ENCODE data around the gene SMIM11. TPM values are rescaled to one million over a fixed set of nuclear protein-coding genes. Genes with fewer than 3 reads are reported as not detected.
A peak's percentile ranks its signal among the peaks of the same experiment; 100 is the strongest.

SMIM11 gene
- total and polyA plus RNA-seq, 2 of the 4 experiments (the other 2 are of a cell fraction) = 3.6 to 8.8 TPM

DNA sequence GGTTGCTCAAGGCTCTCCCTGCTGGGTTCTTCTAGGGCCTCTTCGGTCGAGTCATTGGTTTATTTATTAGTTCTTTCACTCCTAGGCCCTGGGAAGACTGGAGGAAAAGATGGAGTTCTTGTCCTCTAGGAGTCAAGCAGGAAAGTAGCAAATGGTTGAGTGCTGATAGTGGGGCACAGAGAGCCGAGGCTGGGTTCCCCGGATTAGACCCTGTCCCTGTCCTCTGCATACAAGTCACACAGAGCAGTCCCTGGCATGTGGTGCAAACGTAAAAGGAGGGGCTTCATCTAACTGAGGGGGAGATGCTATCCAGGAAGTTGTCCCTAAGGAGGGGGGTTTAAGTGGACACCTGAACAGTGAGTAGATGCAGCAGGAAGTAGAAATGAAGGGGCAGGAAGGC, 30.7 kb upstream of the SMIM11 start:
- WGBS, 2 experiments (ENCODE audit: extremely low coverage in 2 of 2, insufficient read length in 1 of 2) = 80% methylated on average over 2 of the region's 5 CpGs; no CpG with 5 or more reads in 1 of the 2 experiments
- Histone ChIP-seq H3K4me1 (ENCODE audit: control insufficient read depth, insufficient read depth, low read length) (peaks cover 24% of the 10 kb centered on the region), H3K36me3 (ENCODE audit: control insufficient read depth, insufficient read depth, low read length) (no peaks in the 10 kb centered on the region), H4K20me1 (ENCODE audit: insufficient read depth, low read length) (no peaks in the 10 kb centered on the region), H2BK5ac (ENCODE audit: low read depth, low read length, poor library complexity, severe bottlenecking) (peak overlapping the region; percentile 71), H3K56ac (ENCODE audit: extremely low read depth, insufficient read depth, low read length) (no peak overlapping the region), H2BK120ac (ENCODE audit: low read depth, low read length) (peak overlapping the region; percentile 97), H4K5ac (ENCODE audit: low read depth, low read length) (peak overlapping the region; percentile 52), H2BK20ac (ENCODE audit: low read depth, low read length) (peak overlapping the region; percentile 95), H2AK5ac (ENCODE audit: low read depth, low read length) (peak overlapping the region; percentile 89; the same call in 1 of the 2 replicates), H3K14ac (replicated peaks; ENCODE audit: low read depth, low read length) (peak overlapping the region; percentile 96), H3K9ac (ENCODE audit: low read depth, low read length) (no peak overlapping the region), H3K4me2 (ENCODE audit: low read depth, low read length) (no peak overlapping the region), H3K18ac (ENCODE audit: low read depth, low read length) (peak overlapping the region; percentile 78), H2AFZ (replicated peaks; ENCODE audit: low read length, poor library complexity) (no peak overlapping the region), H3K4ac (ENCODE audit: low read depth, low read length) (peak overlapping the region; percentile 93), H3K9me3 (ENCODE audit: control insufficient read depth, insufficient read depth, low read length) (no peaks in the 10 kb centered on the region), H3K4me3 (ENCODE audit: insufficient read depth, low read depth, low read length) (no peak overlapping the region), H2AK9ac (replicated peaks; ENCODE audit: low read depth, low read length, poor library complexity) (peak overlapping the region; percentile 83), H2BK15ac (ENCODE audit: low read depth, low read length) (peak overlapping the region; percentile 91; the same call in 2 of the 3 replicates), H4K8ac (ENCODE audit: low read depth in 2 of 2, low read length in 2 of 2) (peak overlapping the region; percentile 23 to 56; a peak in 2 of 4 replicates), H3K27ac (ENCODE audit: insufficient read depth, low read length) (peak overlapping the region; percentile 59; the same call in 1 of the 2 replicates), H4K91ac (ENCODE audit: insufficient read depth, low read depth, low read length) (peak overlapping the region; percentile 90), H3K79me1 (ENCODE audit: low read depth in 1 of 2, low read length in 2 of 2) (0 out of 4 replicates have a peak, but pooled peaks cover 0 to 4% of the 10 kb centered on the region in 2 experiments), H3K27me3 (ENCODE audit: control insufficient read depth, insufficient read depth, low read length) (peaks cover 2% of the 10 kb centered on the region; the same call in 1 of the 2 replicates), H3K9me1 (ENCODE audit: insufficient read depth, low read length) (peaks cover 13% of the 10 kb centered on the region), H3K23ac (ENCODE audit: low read depth, low read length) (0 out of 2 replicates have a peak overlapping the region, but pooled peaks have one; percentile 92)
- ATAC-seq (ENCODE audit: low read depth) = 0 out of 2 replicates have a peak, but pooled peaks have one; percentile 16
- dilution Hi-C loops (cut with HindIII; ENCODE audit: low sequenced_read_pairs, unreplicated experiment) (no loop called here), intact Hi-C loops (cut with micrococcal nuclease) (no loop called here), in situ Hi-C loops (cut with MboI; ENCODE audit: low sequenced_read_pairs) (no loop called here)
- peak; percentile 49 for DNase-seq
- ChIA-PET CTCF (no interaction called here), POLR2A (ENCODE audit: unreplicated experiment) (no interaction called here)
- no TSS peak for BruUV-seq (replicated peaks)
- TF ChIP-seq MXI1 (IDR thresholded peaks at IDR 0.05; ENCODE audit: borderline replicate concordance, low read depth, low read length) = no peak
- TF ChIP-seq, protein P1, sequence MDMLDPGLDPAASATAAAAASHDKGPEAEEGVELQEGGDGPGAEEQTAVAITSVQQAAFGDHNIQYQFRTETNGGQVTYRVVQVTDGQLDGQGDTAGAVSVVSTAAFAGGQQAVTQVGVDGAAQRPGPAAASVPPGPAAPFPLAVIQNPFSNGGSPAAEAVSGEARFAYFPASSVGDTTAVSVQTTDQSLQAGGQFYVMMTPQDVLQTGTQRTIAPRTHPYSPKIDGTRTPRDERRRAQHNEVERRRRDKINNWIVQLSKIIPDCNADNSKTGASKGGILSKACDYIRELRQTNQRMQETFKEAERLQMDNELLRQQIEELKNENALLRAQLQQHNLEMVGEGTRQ (IDR thresholded peaks at IDR 0.05; ENCODE audit: low read depth, low read length) = no peak
- TF ChIP-seq CEBPB (IDR thresholded peaks at IDR 0.05; ENCODE audit: low read depth, low read length) = 0 out of 2 replicates have a peak, but pooled peaks have one; percentile 36
- TF ChIP-seq CHD1 (IDR thresholded peaks at IDR 0.05; ENCODE audit: low read depth, low read length) = no peak

Measured in IMR-90 (cell line).